ENCODE data around the gene HM13. TPM values are rescaled to one million over a fixed set of nuclear protein-coding genes. Genes with fewer than 3 reads are reported as not detected.

Gene HM13
- total and polyA plus RNA-seq, 2 of the 13 experiments (the other 11 are each of a cell fraction or from before 2014, with no cell fraction given) = 118 to 243 TPM

DNA sequence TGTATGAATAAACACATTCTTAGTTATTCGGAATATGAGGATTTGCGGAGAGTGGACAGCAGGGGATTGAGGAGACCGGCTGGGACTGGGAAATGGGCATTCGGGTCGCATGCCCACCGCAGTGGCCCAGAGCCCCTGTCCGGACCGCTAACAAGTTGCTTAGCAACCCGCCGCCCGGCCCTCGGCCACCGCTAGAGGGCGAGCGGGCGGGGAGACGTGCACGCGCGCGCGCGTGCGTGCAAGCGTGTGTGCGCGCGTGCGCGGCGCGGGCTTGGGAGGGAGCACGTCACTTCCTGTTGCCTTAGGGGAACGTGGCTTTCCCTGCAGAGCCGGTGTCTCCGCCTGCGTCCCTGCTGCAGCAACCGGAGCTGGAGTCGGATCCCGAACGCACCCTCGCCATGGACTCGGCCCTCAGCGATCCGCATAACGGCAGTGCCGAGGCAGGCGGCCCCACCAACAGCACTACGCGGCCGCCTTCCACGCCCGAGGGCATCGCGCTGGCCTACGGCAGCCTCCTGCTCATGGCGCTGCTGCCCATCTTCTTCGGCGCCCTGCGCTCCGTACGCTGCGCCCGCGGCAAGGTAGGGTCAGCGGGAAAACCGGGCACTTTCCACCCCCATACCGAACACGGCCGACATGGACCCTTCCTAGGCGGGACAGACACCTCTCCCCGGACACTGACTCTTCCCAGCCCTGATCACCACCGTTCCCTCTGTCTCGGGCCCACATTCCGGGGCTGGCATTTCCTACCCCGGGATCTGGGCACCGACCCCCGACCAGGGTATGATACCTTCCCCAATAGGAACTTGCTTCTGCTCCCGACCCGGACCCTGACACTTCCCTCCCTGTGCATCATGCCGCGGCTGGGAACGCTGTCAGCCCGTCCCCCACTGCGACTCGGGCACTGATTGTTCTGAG, at the start of gene HM13 (continued):
- TF ChIP-seq ZNF563 (CRISPR knock-in tag; IDR thresholded peaks at IDR 0.05) = peak; percentile 96
- peak; percentile 33; the same call in 1 of the 2 replicates for TF ChIP-seq CREBL2 (CRISPR knock-in tag; IDR thresholded peaks at IDR 0.05; ENCODE audit: borderline replicate concordance)
- no peak for TF ChIP-seq ATF6 (CRISPR knock-in tag; conservative IDR thresholded peaks at IDR 0.05)
- peak; percentile 96 for TF ChIP-seq ZNF431 (CRISPR knock-in tag; IDR thresholded peaks at IDR 0.05; ENCODE audit: borderline replicate concordance, low read depth)
- TF ChIP-seq FOXK1 (CRISPR knock-in tag; IDR thresholded peaks at IDR 0.05; ENCODE audit: borderline replicate concordance, low read depth) = peak; percentile 83; the same call in 1 of the 2 replicates
- peak; percentile 97 for TF ChIP-seq GABPB1 (CRISPR knock-in tag; IDR thresholded peaks at IDR 0.05)
- TF ChIP-seq, protein P1, sequence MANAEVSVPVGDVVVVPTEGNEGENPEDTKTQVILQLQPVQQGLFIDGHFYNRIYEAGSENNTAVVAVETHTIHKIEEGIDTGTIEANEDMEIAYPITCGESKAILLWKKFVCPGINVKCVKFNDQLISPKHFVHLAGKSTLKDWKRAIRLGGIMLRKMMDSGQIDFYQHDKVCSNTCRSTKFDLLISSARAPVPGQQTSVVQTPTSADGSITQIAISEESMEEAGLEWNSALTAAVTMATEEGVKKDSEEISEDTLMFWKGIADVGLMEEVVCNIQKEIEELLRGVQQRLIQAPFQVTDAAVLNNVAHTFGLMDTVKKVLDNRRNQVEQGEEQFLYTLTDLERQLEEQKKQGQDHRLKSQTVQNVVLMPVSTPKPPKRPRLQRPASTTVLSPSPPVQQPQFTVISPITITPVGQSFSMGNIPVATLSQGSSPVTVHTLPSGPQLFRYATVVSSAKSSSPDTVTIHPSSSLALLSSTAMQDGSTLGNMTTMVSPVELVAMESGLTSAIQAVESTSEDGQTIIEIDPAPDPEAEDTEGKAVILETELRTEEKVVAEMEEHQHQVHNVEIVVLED (CRISPR knock-in tag; IDR thresholded peaks at IDR 0.05; ENCODE audit: borderline replicate concordance) = peak; percentile 95
- TF ChIP-seq ZFP62 (CRISPR knock-in tag; IDR thresholded peaks at IDR 0.05) = peak; percentile 86; the same call in 1 of the 2 replicates
- TF ChIP-seq, protein P2, sequence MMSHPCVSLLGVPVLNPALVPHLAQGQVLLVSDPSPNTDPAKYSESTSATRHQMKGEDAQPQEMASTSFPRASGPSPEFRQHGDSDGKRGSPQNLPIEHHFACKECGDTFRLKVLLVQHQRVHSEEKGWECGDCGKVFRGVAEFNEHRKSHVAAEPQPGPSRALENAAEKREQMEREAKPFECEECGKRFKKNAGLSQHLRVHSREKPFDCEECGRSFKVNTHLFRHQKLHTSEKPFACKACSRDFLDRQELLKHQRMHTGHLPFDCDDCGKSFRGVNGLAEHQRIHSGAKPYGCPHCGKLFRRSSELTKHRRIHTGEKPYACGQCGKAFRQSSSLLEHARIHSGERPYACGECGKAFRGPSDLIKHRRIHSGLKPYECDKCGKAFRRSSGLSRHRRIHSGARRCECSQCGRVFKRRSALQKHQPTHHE (CRISPR knock-in tag; IDR thresholded peaks at IDR 0.05; ENCODE audit: borderline replicate concordance) = peak; percentile 98; the same call in 1 of the 2 replicates
- TF ChIP-seq ZNF512B (CRISPR knock-in tag; IDR thresholded peaks at IDR 0.05; ENCODE audit: borderline replicate concordance) = peak; percentile 82; the same call in 1 of the 2 replicates
- peak in 1 of 2 experiments; percentile 59; a peak in 3 of 4 replicates for TF ChIP-seq EP300 (IDR thresholded peaks at IDR 0.05; ENCODE audit: low read depth in 2 of 2, low read length in 2 of 2)
- TF ChIP-seq EP300 (CRISPR knock-in tag; IDR thresholded peaks at IDR 0.05; ENCODE audit: borderline replicate concordance) = no peak
- TF ChIP-seq ZNF10 (CRISPR knock-in tag; IDR thresholded peaks at IDR 0.05; ENCODE audit: borderline replicate concordance, low read depth) = peak; percentile 22; the same call in 1 of the 2 replicates
- TF ChIP-seq ATF7-NPFF (CRISPR knock-in tag; IDR thresholded peaks at IDR 0.05; ENCODE audit: low read depth) = peak; percentile 98
- TF ChIP-seq, protein P3, sequence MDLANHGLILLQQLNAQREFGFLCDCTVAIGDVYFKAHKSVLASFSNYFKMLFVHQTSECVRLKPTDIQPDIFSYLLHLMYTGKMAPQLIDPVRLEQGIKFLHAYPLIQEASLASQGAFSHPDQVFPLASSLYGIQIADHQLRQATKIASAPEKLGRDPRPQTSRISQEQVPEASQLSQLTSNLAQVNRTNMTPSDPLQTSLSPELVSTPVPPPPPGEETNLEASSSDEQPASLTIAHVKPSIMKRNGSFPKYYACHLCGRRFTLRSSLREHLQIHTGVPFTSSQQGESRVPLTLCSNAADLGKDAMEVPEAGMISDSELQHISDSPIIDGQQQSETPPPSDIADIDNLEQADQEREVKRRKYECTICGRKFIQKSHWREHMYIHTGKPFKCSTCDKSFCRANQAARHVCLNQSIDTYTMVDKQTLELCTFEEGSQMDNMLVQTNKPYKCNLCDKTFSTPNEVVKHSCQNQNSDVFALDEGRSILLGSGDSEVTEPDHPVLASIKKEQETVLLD (CRISPR knock-in tag; IDR thresholded peaks at IDR 0.05; ENCODE audit: low read depth) = peak; percentile 40; the same call in 1 of the 2 replicates
- TF ChIP-seq ZSCAN9 (CRISPR knock-in tag; IDR thresholded peaks at IDR 0.05; ENCODE audit: borderline replicate concordance) = peak; percentile 17; the same call in 1 of the 2 replicates

Measured in HepG2 (cell line).